Esophagus squamous epithelium (tissue), 5 donors: Measurements from ENCODE around the gene NBPF11. TPM values are rescaled to one million over a fixed set of nuclear protein-coding genes. Genes with fewer than 3 reads are reported as not detected.
"Not testable (repeated sequence)": the region's sequence is repeated elsewhere in the genome, so short reads cannot be mapped to it uniquely, and the experiment has no call there.

Experiments
- DNase-seq: peaks from one replicate; lab custom pipeline; 2025; lab: John Stamatoyannopoulos, UW
- H3K27ac ChIP-seq, 4 donors: fragments of 200-600 bp; sonication (generic); one replicate each; pipeline ENCODE4 v1.5.1; 2016 to 2019; ENCODE audit warnings: mild to moderate bottlenecking in 1 of 4
- H3K27me3 ChIP-seq, 4 donors: fragments of 200-600 bp; sonication (generic); 1 replicate in 3 of 4; 2 replicates in 1 of 4; pipeline versions ENCODE4 v1.5.1 to v1.6.0; 2017 to 2021; ENCODE audit warnings: antibody characterized with exemption in 1 of 4
- H3K36me3 ChIP-seq, 3 donors: fragments of 200-600 bp; sonication (generic); one replicate each; pipeline ENCODE4 v1.5.1; 2016 to 2019
- H3K4me1 ChIP-seq, 3 donors: fragments of 200-600 bp; sonication (generic); one replicate each; pipeline ENCODE4 v1.5.1; 2017 to 2019
- H3K4me3 ChIP-seq, 4 donors: fragments of 200-600 bp; sonication (generic); 1 replicate in 3 of 4; 2 replicates in 1 of 4; pipeline ENCODE4 v1.5.1; 2016 to 2019; ENCODE audit warnings: mild to moderate bottlenecking in 2 of 4, moderate library complexity in 1 of 4
- H3K9me3 ChIP-seq, 3 donors: fragments of 200-600 bp; sonication (generic); one replicate each; pipeline ENCODE4 v1.5.1; 2016 to 2019
- POLR2A ChIP-seq, 4 donors: fragments of 450-650 bp; IDR thresholded peaks; one replicate each; pipeline ENCODE4 v1.6.1; 2017; ENCODE audit warnings: antibody characterized with exemption in 4 of 4, mild to moderate bottlenecking in 4 of 4, moderate library complexity in 3 of 4
- WGBS, 2 donors: methylation state at CpG; one replicate each; pipeline ENCODE4 v1.1.5; 2018; 5-methylcytosine and 5-hydroxymethylcytosine counted together
- intact Hi-C: fragments of 100-400 bp; cut with DNase I; formaldehyde crosslinking; loops from one replicate; pipeline ENCODE4 v1.15.0; 2022
- total RNA-seq, 4 donors: library from RNA; depleted of rRNA; stranded (reverse); fragments of >200 nt; gene quantifications; one replicate each; pipeline ENCODE4 v1.1.0, GENCODE V29; 2016
- donor health status: DM: yes; HTN: yes; CAD: no.

The NBPF11 gene, protein sequence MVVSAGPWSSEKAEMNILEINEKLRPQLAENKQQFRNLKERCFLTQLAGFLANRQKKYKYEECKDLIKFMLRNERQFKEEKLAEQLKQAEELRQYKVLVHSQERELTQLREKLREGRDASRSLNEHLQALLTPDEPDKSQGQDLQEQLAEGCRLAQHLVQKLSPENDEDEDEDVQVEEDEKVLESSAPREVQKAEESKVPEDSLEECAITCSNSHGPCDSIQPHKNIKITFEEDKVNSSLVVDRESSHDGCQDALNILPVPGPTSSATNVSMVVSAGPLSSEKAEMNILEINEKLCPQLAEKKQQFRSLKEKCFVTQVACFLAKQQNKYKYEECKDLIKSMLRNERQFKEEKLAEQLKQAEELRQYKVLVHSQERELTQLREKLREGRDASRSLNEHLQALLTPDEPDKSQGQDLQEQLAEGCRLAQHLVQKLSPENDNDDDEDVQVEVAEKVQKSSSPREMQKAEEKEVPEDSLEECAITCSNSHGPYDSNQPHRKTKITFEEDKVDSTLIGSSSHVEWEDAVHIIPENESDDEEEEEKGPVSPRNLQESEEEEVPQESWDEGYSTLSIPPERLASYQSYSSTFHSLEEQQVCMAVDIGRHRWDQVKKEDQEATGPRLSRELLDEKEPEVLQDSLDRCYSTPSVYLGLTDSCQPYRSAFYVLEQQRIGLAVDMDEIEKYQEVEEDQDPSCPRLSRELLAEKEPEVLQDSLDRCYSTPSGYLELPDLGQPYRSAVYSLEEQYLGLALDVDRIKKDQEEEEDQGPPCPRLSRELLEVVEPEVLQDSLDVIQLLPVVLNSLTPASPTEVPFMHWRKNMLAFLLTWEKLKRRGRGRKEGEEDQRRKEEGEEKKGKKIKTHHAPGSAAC
- 1 to 10 TPM; 2.8 to 9.7 (median 4.0) TPM for total RNA-seq

DNA sequence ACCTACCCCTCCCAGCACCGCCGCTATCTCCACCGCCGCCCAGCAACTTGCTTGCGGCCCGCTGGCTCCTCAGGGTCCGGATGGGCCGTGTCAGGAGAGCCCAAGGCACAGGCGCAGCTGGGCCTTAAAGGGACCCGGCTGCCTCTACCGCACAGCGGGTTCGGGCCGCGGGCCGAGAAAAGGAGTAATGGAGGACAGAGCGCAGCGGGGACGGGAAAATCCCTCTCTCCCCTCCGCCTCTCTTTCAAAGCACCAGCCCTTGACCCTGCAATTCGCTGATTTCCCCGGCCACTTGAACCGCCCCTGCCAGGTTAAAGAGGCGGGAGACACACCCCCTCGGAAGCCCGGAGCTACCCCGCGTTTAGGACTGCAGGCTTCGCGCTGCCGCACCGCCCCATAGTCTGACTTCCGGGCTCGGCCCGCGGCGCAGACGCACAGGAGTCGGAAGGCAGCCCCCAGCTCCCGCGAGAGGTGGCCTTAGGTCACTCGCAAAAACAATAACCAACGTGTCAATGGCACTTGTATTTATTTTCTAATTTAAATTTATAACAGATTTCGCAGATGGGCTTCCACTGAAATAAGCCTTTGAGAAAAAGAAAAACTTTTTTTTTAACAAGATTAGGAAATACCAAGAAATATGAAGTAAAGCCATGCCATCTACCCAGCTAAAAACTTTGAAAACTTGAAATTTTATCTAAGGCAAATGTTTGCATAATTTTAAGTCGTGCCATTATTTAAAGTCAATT lies at the start of gene NBPF11:
TSS of gene NBPF11 (minus strand) at position 371 of the 746 bp plus-strand sequence. CDS start 25,278 bp downstream, outside the sequence.
- peak within 1 kb of the TSS; percentile 71 to 84 (median 80) for H3K27ac ChIP-seq
- H3K36me3 ChIP-seq, intact Hi-C loops, H3K9me3 ChIP-seq: not testable (repeated sequence)
- 0 to 3% methylated on average over 8 to 26 of the region's 45 CpGs for WGBS, 2 donors
- H3K27me3 ChIP-seq: peaks cover 0 to 19% (median 0%) of the 10 kb centered on the region in 4 donors
- peak within 1 kb of the TSS; percentile 55 to 71 (median 68) for H3K4me3 ChIP-seq
- peak; percentile 10 for DNase-seq
- H3K4me1 ChIP-seq: peaks cover 0 to 12% (median 4%) of the 10 kb centered on the region in 3 donors
- TF ChIP-seq POLR2A (IDR thresholded peaks at IDR 0.05): peak in 1 of 4 donors; percentile 36

DNA sequence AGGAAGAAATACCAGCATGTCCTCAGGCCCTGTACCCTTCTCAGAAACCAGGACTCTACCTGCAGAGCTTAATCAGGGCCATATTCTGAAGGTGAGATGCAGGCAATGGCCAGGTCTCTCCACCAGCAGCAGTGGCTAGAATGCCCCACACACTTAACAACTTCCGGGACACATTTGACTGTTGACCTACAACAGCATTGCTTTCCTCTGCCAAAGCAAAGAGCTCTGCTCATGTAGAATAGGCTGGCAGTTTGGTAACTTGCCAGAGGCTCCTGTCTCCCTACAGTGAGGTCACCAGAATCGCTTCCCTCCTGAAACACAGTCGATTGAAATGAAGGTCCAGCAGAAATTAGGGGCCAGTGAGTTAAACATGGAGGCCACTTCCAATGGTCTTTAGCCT lies 45.3 kb upstream of the NBPF11 start:
- H3K4me1 ChIP-seq, H3K9me3 ChIP-seq, H3K36me3 ChIP-seq, H3K27ac ChIP-seq, intact Hi-C loops, H3K4me3 ChIP-seq, H3K27me3 ChIP-seq, DNase-seq: not testable (repeated sequence)
- WGBS, 2 donors: no CpG with 5 or more reads among the region's 3 CpGs

DNA sequence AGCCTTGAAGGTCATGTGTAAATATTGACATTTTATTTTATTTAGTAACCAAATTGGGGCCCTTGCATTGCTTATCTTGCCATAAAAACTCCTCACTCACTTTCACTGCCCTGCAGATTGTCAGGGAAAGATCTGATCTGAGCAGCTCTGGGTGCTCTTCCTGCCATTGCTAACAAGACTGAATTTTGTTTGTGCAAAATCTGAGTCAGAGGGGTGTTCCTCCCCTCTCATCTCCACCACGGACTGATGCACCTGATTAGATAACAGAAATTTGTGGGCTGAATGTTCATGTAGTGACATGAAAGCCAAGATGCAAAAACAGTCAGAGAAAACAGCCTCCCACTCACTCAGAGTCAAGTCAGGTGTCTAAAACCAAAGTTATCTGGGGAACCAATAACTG lies 44.9 kb upstream of the NBPF11 start:
- H3K4me1 ChIP-seq, H3K4me3 ChIP-seq, H3K27ac ChIP-seq, intact Hi-C loops, H3K36me3 ChIP-seq, DNase-seq, H3K9me3 ChIP-seq, H3K27me3 ChIP-seq: not testable (repeated sequence)
- WGBS, 2 donors: no CpG with 5 or more reads among the region's 1 CpG

DNA sequence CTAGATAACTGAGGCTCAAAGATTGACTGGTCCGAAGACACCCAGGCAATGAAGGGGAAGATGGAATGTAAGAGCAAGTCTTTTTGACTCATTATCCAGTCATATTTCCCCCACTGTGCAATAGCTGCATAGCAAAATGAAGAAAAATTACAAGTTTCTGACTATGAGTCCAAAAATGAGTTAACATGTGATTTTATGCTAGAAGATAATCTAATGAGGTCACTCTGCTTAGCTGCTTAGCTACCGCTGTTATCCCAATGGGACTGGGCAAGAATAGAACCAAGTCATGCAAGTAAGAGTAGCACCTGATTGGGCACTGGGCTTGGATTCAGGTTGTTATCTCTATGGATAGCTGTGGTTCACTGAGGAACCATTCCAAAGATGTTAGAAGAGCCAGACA lies 43.0 kb upstream of the NBPF11 start:
- H3K27ac ChIP-seq, intact Hi-C loops, H3K27me3 ChIP-seq, H3K4me3 ChIP-seq, H3K36me3 ChIP-seq, H3K4me1 ChIP-seq, DNase-seq, H3K9me3 ChIP-seq: not testable (repeated sequence)
- WGBS, 2 donors: 67 to 82% methylated on average over 1 of the region's 2 CpGs

DNA sequence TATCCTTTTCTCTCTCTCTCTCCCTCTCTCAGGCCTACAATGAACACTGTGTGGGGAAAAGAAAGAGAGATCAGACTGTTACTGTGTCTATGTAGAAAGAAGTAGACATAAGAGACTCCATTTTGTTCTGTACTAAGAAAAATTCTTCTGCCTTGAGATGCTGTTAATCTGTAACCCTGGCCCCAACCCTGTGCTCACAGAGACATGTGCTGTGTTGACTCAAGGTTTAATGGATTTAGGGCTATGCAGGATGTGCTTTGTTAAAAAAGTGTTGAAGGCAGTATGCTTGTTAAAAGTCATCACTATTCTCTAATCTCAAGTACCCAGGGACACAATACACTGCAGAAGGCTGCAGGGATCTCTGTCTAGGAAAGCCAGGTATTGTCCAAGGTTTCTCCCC lies 36.7 kb upstream of the NBPF11 start:
- intact Hi-C loops, DNase-seq, H3K27ac ChIP-seq, H3K9me3 ChIP-seq, H3K4me1 ChIP-seq, H3K27me3 ChIP-seq, H3K4me3 ChIP-seq, H3K36me3 ChIP-seq: not testable (repeated sequence)

DNA sequence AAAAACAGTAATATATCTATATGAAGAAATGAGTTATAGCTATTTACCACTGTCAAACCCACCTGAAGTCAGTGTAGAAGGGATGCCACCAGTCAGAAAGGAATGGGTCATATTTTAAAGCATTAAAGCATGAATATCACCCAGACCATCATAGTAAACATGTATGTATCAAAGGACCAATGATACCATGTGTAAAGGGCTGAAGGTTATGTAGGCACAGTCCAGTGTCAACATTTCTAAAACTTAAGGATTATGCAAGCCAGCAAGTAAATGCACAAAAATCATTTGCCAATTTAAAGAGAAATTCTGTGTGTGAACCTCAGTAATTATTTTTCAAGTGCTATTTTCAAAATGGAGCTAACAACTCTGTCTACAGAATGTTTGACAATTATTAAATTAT lies 26.6 kb upstream of the NBPF11 start:
- H3K4me3 ChIP-seq, H3K27me3 ChIP-seq, intact Hi-C loops, H3K36me3 ChIP-seq, H3K27ac ChIP-seq, DNase-seq, H3K4me1 ChIP-seq, H3K9me3 ChIP-seq: not testable (repeated sequence)

DNA sequence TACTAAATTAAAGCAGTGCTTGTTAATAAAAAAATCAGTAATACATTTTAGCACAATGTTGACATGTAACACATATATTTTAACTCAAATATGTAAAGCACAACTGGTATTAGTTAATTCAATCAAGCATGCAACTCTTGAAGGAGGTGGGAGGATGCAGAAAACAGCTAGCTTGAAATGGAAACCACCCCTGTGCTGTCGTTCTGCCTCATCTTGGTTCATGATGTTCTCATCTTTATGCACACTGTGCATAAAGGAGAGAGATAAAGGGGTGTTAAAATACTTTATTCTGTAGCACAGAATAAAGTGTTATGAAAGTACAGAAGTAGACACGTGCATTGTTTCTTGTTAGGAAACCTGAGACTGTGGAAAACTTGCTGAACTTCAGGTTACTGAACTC lies 23.3 kb upstream of the NBPF11 start:
- H3K27ac ChIP-seq, DNase-seq, intact Hi-C loops, H3K4me1 ChIP-seq, H3K36me3 ChIP-seq, H3K27me3 ChIP-seq, H3K9me3 ChIP-seq, H3K4me3 ChIP-seq: not testable (repeated sequence)
- 72 to 85% methylated on average over 2 of the region's 2 CpGs for WGBS, 2 donors

DNA sequence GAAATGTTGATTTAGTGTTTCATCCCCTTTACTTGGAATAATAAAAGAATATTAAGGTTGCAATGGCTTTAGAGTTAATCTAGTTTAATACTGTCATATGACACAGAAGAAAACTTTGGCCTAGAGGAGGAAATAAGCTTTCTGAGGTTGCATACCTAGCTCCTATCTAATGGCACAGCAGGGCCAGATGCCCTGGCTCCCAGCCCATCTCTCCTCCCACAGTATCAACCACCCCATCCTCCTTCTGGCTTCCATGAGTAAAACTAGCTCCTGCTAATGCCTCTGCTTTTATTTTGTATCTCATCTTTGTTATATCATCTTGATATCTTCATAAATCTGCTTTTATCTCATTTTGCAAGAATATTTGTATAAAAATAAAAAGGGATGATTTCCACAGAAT lies 19.9 kb upstream of the NBPF11 start:
- H3K27me3 ChIP-seq, DNase-seq, H3K27ac ChIP-seq, H3K36me3 ChIP-seq, H3K9me3 ChIP-seq, H3K4me1 ChIP-seq, intact Hi-C loops, H3K4me3 ChIP-seq: not testable (repeated sequence)
